ENCODE results near the gene CAMKK1.

- no peak for TF ChIP-seq CTCF (IDR thresholded peaks at IDR 0.05)
- no peak for TF ChIP-seq POLR2A (IDR thresholded peaks at IDR 0.05)
Measured at GRCh38 chr17:3925684-3926485, 33.0 kb upstream of the CAMKK1 start.
